NCI-H146 (cell line): Measurements from ENCODE around the gene NEO1.
A peak's percentile ranks its signal among the peaks of the same experiment; 100 is the strongest.
"Not testable (repeated sequence)": the region's sequence is repeated elsewhere in the genome, so short reads cannot be mapped to it uniquely, and the experiment has no call there.

Experiments used
- DNase-seq: peaks from one replicate; lab custom pipeline; 2025; lab: John Stamatoyannopoulos, UW

Gene NEO1

GRCh38 chr15:73264881-73265280 is 212.6 kb downstream of the NEO1 start:
- DNase-seq = peak; percentile 31

GRCh38 chr15:73265536-73266153 is 213.4 kb downstream of the NEO1 start:
- DNase-seq = peak; percentile 52

- no peak for DNase-seq
Observed at GRCh38 chr15:73268457-73268856, 216.2 kb downstream of the NEO1 start.

- DNase-seq = no peak
Observed at GRCh38 chr15:73270366-73271097, 218.3 kb downstream of the NEO1 start.

- DNase-seq = peak; percentile 49
Observed at GRCh38 chr15:73273181-73274002, 221.1 kb downstream of the NEO1 start.

- no peak for DNase-seq
Observed at GRCh38 chr15:73275862-73276261, 223.6 kb downstream of the NEO1 start.

- no peak for DNase-seq
Observed at GRCh38 chr15:73282567-73283365, 230.5 kb downstream of the NEO1 start.

- peak; percentile 13 for DNase-seq
Observed at GRCh38 chr15:73283366-73283962, 231.2 kb downstream of the NEO1 start.

GRCh38 chr15:73284090-73284716 is 231.9 kb downstream of the NEO1 start:
- DNase-seq = no peak

- DNase-seq = no peak
Observed at GRCh38 chr15:73286311-73286710, 234.0 kb downstream of the NEO1 start.

GRCh38 chr15:73287019-73287418 is 234.8 kb downstream of the NEO1 start:
- DNase-seq = no peak

GRCh38 chr15:73291441-73291840 is 239.2 kb downstream of the NEO1 start:
- no peak for DNase-seq

- DNase-seq = no peak
Observed at GRCh38 chr15:73293773-73294172, 241.5 kb downstream of the NEO1 start.

GRCh38 chr15:73295630-73296286 is 243.5 kb downstream of the NEO1 start:
- no peak for DNase-seq

GRCh38 chr15:73296609-73297353 is 244.5 kb downstream of the NEO1 start:
- DNase-seq = no peak

GRCh38 chr15:73298522-73299245 is 246.4 kb downstream of the NEO1 start:
- DNase-seq = no peak

- DNase-seq = not testable (repeated sequence)
Observed at GRCh38 chr15:73300286-73300685, 248.0 kb downstream of the NEO1 start.

GRCh38 chr15:73303636-73304035 is 251.4 kb downstream of the NEO1 start:
- no peak for DNase-seq
